ENCODE data around the gene TMEM233.

TMEM233 gene

GRCh38 chr12:119681728-119682638, 88.4 kb downstream of the TMEM233 start:
- no peak for DNase-seq

GRCh38 chr12:119682639-119683252, 89.2 kb downstream of the TMEM233 start:
- DNase-seq: no peak

DNA sequence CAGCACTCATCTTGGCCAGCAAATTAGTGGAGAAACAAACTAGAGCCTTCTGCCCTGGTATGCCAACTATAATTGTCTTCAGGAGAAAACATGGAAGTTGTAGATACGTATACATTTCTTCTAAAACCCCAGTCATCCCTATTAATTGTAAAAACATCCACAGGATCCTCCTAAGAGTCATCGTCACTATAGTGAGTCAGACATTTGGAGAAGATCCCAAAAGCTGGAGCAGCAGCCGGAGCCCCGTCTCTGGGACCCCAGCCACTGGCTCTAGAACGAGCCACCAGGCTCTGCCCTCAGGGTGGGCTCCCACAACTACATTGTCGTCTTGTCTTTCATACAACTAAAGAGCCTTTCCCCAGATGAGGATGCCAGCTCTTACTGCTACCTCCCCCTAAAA, 89.8 kb downstream of the TMEM233 start:
- DNase-seq: no peak

- DNase-seq: no peak
Observed at GRCh38 chr12:119683816-119684215, 90.2 kb downstream of the TMEM233 start.

DNA sequence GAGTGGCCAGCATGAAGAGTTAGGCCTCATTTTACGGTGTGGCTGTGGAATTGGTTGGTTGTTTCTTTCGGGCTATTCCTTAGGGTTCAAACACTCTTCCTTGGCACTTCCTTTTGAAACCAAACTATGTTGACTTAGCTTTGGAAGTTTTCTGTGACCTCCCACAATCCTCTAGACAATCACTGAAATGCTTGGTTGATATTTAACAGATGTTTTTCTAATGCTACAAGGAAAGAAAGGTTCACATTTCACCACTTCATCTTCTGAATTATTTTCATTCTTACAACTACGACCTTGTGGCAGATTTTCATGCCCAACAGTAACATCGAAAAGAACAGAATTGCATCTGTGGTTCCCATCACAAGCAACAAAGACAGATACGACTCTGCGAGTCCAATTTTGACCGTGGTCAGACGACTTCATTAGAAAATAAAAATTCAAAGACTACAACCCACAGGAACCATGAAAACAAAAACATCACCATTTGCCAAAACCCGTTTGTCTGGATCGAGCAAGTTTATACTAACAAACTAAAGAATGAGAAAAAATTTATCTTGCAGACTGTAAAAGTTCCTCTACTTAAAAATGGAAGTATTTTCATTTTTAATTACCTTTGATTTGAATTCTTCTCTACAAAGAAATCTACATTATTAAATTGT, 91.3 kb downstream of the TMEM233 start:
- DNase-seq: no peak

DNA sequence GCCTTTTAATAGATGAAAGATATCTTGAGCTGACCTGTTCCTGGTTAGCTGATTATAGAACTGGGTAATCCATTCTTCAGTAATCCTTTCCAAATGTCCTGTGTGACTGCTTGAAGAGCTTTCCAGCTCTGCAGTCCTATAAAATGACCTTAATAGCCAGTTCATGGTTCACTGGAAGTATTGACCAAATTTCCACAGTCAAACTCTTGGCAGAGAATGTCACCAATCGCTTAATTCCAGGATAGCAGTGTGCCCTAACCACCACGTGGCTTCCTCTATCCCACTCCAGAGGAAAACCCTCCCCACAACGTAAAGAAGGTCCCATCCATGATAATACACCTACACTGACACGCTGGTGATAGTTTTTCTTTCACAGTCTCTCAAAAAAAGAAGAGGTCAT, 91.8 kb downstream of the TMEM233 start:
- no peak for DNase-seq

- no peak for DNase-seq
Observed at GRCh38 chr12:119686355-119686754, 92.8 kb downstream of the TMEM233 start.

- DNase-seq: no peak
Observed at GRCh38 chr12:119686776-119687175, 93.2 kb downstream of the TMEM233 start.

- no peak for DNase-seq
Observed at GRCh38 chr12:119687406-119687805, 93.8 kb downstream of the TMEM233 start.

DNA sequence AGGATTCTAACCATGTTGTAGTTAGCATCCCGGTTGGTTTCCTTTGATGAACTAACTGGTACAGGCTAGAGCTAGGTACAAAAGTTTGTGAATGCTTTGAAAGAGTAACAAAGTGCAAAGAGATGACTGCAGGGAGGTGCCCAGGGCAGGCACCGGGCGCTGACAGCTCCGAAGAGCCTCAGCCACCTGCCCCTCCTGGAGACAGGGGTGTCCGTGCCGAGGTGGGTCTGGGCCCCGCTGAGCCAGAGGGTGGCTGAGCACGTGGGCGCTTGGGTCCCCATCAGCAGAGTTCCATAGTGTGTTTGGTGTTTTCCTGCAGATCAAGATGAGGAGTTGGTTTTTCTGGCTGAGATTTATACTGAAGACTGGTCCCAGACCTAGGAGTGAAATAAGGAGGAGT, 94.3 kb downstream of the TMEM233 start:
- DNase-seq: no peak

DNA sequence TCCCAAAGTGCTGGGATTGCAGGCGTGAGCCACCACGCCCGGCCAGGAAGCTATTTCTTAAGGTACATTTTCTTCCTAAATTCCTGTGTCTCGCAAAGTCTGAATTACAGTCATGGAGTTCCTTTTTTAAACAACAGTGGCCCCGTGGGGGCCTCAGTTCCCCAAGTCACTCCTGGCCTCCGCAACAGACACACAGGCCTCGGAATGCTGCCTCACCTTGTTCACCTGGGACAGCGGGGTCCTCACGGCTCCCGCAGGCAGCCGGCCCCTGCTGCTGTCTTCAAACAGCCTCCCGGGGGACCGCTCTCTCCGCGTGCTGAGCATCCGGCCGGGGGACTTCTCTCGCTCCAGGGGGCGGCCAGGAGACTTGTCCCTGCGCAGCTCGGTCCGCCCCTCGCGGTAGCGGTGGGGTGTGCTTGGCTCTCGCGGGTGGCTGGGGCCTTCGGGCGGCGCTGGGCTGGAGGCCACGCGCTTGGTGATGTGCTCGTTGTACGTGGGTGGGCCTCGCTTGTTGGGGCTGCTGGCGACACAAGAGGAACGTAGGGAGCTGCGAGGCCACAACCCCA, 96.4 kb downstream of the TMEM233 start:
- DNase-seq: no peak

DNA sequence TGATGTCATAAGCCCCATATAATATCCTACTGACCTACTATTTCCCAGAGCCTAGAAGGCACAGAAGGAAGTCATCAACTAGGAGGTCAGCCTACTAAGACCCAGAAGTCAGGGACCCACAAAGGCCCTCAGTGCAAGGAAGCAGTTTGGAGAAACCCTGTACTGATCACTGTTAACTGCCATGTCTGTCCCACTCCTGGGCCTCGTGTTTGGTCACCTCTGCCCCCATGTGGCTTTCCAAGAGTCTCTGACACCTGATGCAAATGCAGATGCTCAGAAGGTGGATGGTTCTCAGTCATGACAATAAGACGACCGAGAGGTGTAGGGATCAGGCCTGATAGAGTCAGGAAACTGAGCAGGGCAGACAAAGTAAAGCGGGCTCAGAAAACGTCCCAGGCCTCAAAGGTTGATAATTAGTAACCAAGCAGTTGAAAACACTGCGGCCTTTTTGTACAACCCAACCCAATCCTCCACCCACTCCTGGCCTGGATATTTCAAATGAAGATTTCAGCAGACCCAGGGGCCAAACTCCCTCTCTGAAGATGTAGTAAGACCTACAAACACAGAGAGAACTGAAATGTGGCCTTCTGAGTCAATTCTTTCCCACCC, 97.7 kb downstream of the TMEM233 start:
- DNase-seq: no peak

- no peak for DNase-seq
Observed at GRCh38 chr12:119692410-119692809, 98.8 kb downstream of the TMEM233 start.
